Measurements from ENCODE around the gene MED15. TPM values are rescaled to one million over a fixed set of nuclear protein-coding genes. Genes with fewer than 3 reads are reported as not detected.
"Not testable (repeated sequence)": the region's sequence is repeated elsewhere in the genome, so short reads cannot be mapped to it uniquely, and the experiment has no call there.

MED15 gene
- total and polyA plus RNA-seq, 2 experiments from 2014 or later: 29.2 to 43.5 TPM

DNA sequence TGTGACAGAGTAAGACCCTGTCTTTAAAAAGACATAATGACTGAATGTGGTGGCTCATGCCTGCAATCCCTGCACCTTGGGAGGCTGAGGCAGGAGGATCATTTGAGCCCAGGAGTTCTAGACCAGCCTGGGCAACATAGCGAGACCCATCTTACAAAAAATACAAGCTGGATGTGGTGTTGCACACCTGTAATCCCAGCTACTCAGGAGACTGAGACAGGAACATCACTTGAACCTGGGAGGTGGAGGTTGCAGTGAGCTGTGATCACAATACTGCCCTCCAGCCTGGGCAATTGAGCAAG, 112.4 kb downstream of the MED15 start:
- H3K4me1 ChIP-seq (ENCODE audit: insufficient read depth); H3K36me3 Mint-ChIP-seq (ENCODE audit: low read depth); H3K27me3 Mint-ChIP-seq (ENCODE audit: insufficient read depth, low read depth, poor library complexity); H3K27ac Mint-ChIP-seq; H3K36me3 ChIP-seq (ENCODE audit: insufficient read depth); H3K4me1 Mint-ChIP-seq; ATAC-seq; H3K9me3 Mint-ChIP-seq; DNase-seq (ENCODE audit: low spot score); H3K79me2 ChIP-seq (replicated peaks; ENCODE audit: insufficient read depth); H3K4me2 ChIP-seq; H2AFZ ChIP-seq; H3K27me3 ChIP-seq (ENCODE audit: insufficient read depth); H3K4me3 Mint-ChIP-seq; H3K4me3 ChIP-seq; H3K27ac ChIP-seq (ENCODE audit: low read depth); H3F3A ChIP-seq (replicated peaks; ENCODE audit: low read depth); H4K20me1 ChIP-seq (replicated peaks; ENCODE audit: insufficient read depth); H3K9me2 ChIP-seq (ENCODE audit: insufficient read depth): not testable (repeated sequence)

DNA sequence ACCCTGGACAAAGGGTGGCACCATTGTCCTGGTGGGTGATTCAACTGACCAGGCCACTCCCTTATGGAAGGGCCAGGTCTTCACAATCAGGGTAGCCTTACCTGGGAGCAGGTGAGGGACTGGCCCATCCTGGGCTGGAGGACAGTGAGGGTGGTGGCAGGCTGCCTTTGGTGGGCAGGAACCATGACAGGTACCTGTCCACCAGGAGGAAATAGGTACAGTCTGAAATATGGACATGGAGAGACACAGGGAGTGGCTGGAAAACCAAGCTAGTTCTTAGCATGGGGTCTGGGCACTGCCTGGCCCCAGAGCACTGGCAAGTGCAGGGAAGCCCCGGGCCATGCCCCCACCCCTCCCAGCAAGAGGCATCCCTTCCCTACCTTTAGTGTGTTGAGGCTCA, 113.8 kb downstream of the MED15 start:
- no peaks in the 10 kb centered on the region for H4K20me1 ChIP-seq (replicated peaks; ENCODE audit: insufficient read depth)
- DNase-seq (ENCODE audit: low spot score) (no peak), ATAC-seq (no peak)
- no peaks in the 10 kb centered on the region for H3K4me1 ChIP-seq (ENCODE audit: insufficient read depth)
- no peak overlapping the region for H2AFZ ChIP-seq
- no peak overlapping the region for H3K27ac ChIP-seq (ENCODE audit: low read depth)
- H3K36me3 Mint-ChIP-seq (ENCODE audit: low read depth): no peaks in the 10 kb centered on the region
- H3K4me1 Mint-ChIP-seq: no peaks in the 10 kb centered on the region
- H3K27ac Mint-ChIP-seq: no peak overlapping the region
- H3F3A ChIP-seq (replicated peaks; ENCODE audit: low read depth): no peaks in the 10 kb centered on the region
- H3K79me2 ChIP-seq (replicated peaks; ENCODE audit: insufficient read depth): no peaks in the 10 kb centered on the region
- no peaks in the 10 kb centered on the region for H3K9me3 Mint-ChIP-seq
- no peaks in the 10 kb centered on the region for H3K27me3 ChIP-seq (ENCODE audit: insufficient read depth)
- no peaks in the 10 kb centered on the region for H3K36me3 ChIP-seq (ENCODE audit: insufficient read depth)
- no peak overlapping the region for H3K4me3 Mint-ChIP-seq
- H3K4me2 ChIP-seq: no peak overlapping the region
- H3K4me3 ChIP-seq: no peak overlapping the region
- H3K27me3 Mint-ChIP-seq (ENCODE audit: insufficient read depth, low read depth, poor library complexity): peaks cover 9% of the 10 kb centered on the region
- H3K9me2 ChIP-seq (ENCODE audit: insufficient read depth): no peaks in the 10 kb centered on the region
- TF ChIP-seq, protein P1, sequence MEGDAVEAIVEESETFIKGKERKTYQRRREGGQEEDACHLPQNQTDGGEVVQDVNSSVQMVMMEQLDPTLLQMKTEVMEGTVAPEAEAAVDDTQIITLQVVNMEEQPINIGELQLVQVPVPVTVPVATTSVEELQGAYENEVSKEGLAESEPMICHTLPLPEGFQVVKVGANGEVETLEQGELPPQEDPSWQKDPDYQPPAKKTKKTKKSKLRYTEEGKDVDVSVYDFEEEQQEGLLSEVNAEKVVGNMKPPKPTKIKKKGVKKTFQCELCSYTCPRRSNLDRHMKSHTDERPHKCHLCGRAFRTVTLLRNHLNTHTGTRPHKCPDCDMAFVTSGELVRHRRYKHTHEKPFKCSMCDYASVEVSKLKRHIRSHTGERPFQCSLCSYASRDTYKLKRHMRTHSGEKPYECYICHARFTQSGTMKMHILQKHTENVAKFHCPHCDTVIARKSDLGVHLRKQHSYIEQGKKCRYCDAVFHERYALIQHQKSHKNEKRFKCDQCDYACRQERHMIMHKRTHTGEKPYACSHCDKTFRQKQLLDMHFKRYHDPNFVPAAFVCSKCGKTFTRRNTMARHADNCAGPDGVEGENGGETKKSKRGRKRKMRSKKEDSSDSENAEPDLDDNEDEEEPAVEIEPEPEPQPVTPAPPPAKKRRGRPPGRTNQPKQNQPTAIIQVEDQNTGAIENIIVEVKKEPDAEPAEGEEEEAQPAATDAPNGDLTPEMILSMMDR (conservative IDR thresholded peaks at IDR 0.05; ENCODE audit: low read depth in 2 of 2): no peak
- TF ChIP-seq EZH2phosphoT487 (IDR thresholded peaks at IDR 0.05; ENCODE audit: unreplicated experiment) (no peak), POLR2AphosphoS5 (IDR thresholded peaks at IDR 0.05; ENCODE audit: low read depth) (no peak), JUNB (IDR thresholded peaks at IDR 0.05; ENCODE audit: unreplicated experiment) (no peak), ZNF114 (CRISPR knock-in tag; IDR thresholded peaks at IDR 0.05) (no peak), EZH2 (IDR thresholded peaks at IDR 0.05; ENCODE audit: low read depth, unreplicated experiment) (no peak), STAT1 (IDR thresholded peaks at IDR 0.05; ENCODE audit: unreplicated experiment) (no peak), NANOG (IDR thresholded peaks at IDR 0.05; ENCODE audit: borderline replicate concordance) (no peak)
- TF ChIP-seq, protein P2, sequence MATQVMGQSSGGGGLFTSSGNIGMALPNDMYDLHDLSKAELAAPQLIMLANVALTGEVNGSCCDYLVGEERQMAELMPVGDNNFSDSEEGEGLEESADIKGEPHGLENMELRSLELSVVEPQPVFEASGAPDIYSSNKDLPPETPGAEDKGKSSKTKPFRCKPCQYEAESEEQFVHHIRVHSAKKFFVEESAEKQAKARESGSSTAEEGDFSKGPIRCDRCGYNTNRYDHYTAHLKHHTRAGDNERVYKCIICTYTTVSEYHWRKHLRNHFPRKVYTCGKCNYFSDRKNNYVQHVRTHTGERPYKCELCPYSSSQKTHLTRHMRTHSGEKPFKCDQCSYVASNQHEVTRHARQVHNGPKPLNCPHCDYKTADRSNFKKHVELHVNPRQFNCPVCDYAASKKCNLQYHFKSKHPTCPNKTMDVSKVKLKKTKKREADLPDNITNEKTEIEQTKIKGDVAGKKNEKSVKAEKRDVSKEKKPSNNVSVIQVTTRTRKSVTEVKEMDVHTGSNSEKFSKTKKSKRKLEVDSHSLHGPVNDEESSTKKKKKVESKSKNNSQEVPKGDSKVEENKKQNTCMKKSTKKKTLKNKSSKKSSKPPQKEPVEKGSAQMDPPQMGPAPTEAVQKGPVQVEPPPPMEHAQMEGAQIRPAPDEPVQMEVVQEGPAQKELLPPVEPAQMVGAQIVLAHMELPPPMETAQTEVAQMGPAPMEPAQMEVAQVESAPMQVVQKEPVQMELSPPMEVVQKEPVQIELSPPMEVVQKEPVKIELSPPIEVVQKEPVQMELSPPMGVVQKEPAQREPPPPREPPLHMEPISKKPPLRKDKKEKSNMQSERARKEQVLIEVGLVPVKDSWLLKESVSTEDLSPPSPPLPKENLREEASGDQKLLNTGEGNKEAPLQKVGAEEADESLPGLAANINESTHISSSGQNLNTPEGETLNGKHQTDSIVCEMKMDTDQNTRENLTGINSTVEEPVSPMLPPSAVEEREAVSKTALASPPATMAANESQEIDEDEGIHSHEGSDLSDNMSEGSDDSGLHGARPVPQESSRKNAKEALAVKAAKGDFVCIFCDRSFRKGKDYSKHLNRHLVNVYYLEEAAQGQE (IDR thresholded peaks at IDR 0.05; ENCODE audit: unreplicated experiment): no peak
- TF ChIP-seq, protein P3, sequence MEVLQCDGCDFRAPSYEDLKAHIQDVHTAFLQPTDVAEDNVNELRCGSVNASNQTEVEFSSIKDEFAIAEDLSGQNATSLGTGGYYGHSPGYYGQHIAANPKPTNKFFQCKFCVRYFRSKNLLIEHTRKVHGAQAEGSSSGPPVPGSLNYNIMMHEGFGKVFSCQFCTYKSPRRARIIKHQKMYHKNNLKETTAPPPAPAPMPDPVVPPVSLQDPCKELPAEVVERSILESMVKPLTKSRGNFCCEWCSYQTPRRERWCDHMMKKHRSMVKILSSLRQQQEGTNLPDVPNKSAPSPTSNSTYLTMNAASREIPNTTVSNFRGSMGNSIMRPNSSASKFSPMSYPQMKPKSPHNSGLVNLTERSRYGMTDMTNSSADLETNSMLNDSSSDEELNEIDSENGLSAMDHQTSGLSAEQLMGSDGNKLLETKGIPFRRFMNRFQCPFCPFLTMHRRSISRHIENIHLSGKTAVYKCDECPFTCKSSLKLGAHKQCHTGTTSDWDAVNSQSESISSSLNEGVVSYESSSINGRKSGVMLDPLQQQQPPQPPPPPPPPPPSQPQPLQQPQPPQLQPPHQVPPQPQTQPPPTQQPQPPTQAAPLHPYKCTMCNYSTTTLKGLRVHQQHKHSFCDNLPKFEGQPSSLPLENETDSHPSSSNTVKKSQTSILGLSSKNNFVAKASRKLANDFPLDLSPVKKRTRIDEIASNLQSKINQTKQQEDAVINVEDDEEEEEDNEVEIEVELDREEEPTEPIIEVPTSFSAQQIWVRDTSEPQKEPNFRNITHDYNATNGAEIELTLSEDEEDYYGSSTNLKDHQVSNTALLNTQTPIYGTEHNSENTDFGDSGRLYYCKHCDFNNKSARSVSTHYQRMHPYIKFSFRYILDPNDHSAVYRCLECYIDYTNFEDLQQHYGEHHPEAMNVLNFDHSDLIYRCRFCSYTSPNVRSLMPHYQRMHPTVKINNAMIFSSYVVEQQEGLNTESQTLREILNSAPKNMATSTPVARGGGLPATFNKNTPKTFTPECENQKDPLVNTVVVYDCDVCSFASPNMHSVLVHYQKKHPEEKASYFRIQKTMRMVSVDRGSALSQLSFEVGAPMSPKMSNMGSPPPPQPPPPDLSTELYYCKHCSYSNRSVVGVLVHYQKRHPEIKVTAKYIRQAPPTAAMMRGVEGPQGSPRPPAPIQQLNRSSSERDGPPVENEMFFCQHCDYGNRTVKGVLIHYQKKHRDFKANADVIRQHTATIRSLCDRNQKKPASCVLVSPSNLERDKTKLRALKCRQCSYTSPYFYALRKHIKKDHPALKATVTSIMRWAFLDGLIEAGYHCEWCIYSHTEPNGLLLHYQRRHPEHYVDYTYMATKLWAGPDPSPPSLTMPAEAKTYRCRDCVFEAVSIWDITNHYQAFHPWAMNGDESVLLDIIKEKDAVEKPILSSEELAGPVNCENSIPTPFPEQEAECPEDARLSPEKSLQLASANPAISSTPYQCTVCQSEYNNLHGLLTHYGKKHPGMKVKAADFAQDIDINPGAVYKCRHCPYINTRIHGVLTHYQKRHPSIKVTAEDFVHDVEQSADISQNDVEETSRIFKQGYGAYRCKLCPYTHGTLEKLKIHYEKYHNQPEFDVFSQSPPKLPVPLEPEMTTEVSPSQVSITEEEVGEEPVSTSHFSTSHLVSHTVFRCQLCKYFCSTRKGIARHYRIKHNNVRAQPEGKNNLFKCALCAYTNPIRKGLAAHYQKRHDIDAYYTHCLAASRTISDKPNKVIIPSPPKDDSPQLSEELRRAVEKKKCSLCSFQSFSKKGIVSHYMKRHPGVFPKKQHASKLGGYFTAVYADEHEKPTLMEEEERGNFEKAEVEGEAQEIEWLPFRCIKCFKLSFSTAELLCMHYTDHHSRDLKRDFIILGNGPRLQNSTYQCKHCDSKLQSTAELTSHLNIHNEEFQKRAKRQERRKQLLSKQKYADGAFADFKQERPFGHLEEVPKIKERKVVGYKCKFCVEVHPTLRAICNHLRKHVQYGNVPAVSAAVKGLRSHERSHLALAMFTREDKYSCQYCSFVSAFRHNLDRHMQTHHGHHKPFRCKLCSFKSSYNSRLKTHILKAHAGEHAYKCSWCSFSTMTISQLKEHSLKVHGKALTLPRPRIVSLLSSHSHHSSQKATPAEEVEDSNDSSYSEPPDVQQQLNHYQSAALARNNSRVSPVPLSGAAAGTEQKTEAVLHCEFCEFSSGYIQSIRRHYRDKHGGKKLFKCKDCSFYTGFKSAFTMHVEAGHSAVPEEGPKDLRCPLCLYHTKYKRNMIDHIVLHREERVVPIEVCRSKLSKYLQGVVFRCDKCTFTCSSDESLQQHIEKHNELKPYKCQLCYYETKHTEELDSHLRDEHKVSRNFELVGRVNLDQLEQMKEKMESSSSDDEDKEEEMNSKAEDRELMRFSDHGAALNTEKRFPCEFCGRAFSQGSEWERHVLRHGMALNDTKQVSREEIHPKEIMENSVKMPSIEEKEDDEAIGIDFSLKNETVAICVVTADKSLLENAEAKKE (CRISPR knock-in tag; IDR thresholded peaks at IDR 0.05): no peak
- TF ChIP-seq, protein P4, sequence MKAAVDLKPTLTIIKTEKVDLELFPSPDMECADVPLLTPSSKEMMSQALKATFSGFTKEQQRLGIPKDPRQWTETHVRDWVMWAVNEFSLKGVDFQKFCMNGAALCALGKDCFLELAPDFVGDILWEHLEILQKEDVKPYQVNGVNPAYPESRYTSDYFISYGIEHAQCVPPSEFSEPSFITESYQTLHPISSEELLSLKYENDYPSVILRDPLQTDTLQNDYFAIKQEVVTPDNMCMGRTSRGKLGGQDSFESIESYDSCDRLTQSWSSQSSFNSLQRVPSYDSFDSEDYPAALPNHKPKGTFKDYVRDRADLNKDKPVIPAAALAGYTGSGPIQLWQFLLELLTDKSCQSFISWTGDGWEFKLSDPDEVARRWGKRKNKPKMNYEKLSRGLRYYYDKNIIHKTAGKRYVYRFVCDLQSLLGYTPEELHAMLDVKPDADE (IDR thresholded peaks at IDR 0.05): no peak
